GM12864 (cell line): ENCODE data around the gene MS4A6E.
"Not testable (repeated sequence)": the region's sequence is repeated elsewhere in the genome, so short reads cannot be mapped to it uniquely, and the experiment has no call there.

Experiments
- DNase-seq: peaks from one replicate; pipeline ENCODE4 v3.0.0-alpha.2; 2011; ENCODE audit warnings: low read depth
- H3K4me3 ChIP-seq: 2 replicates; pipeline ENCODE4 v1.5.1; 2011; ENCODE audit warnings: mild to moderate bottlenecking, low read depth, low read length, control low read depth
- CTCF ChIP-seq: IDR thresholded peaks from 2 replicates; pipeline ENCODE4 v1.5.1; 2011; ENCODE audit warnings: low read depth, mild to moderate bottlenecking, moderate library complexity, low read length, control low read depth, inconsistent platforms; ENCODE audit errors: missing control alignments

The MS4A6E gene

GRCh38 chr11:60363542-60364470, 36.8 kb downstream of the MS4A6E start:
- TF ChIP-seq CTCF, result peak; percentile 68
- DNase-seq, result peak; percentile 70
- peak overlapping the region; percentile 21; the same call in 1 of the 2 replicates for H3K4me3 ChIP-seq

- DNase-seq, result not testable (repeated sequence)
These were observed 39.3 kb downstream of the MS4A6E start for GRCh38 chr11:60366262-60366904.

GRCh38 chr11:60367009-60367408, 40.0 kb downstream of the MS4A6E start:
- H3K4me3 ChIP-seq, result no peak overlapping the region
- DNase-seq, result peak; percentile 69
- TF ChIP-seq CTCF, result no peak

More at GRCh38 chr11:60366262-60366904, 39.3 kb downstream of the MS4A6E start:
- not testable (repeated sequence) for H3K4me3 ChIP-seq

- no peak for TF ChIP-seq CTCF
- DNase-seq, result no peak
- H3K4me3 ChIP-seq, result no peak overlapping the region
These were observed 40.8 kb downstream of the MS4A6E start for GRCh38 chr11:60367896-60368295.

- no peak for TF ChIP-seq CTCF
- no peak overlapping the region for H3K4me3 ChIP-seq
- no peak for DNase-seq
These were observed 43.3 kb downstream of the MS4A6E start for GRCh38 chr11:60370252-60370810.

- no peak for TF ChIP-seq CTCF
- H3K4me3 ChIP-seq, result no peak overlapping the region
- no peak for DNase-seq
These were observed 43.8 kb downstream of the MS4A6E start for GRCh38 chr11:60370811-60371298.

- no peak overlapping the region for H3K4me3 ChIP-seq
- no peak for TF ChIP-seq CTCF
- DNase-seq, result no peak
These were observed 44.3 kb downstream of the MS4A6E start for GRCh38 chr11:60371386-60371785.
